Astrocyte (in vitro differentiated cells and primary cell): ENCODE data around the gene POU3F3. TPM values are rescaled to one million over a fixed set of nuclear protein-coding genes. Genes with fewer than 3 reads are reported as not detected.
A peak's percentile ranks its signal among the peaks of the same experiment; 100 is the strongest.

ENCODE experiments used
- DNase-seq: peaks from one replicate; pipeline ENCODE4 v3.0.0-alpha.2; 2010; ENCODE audit warnings: low read depth
- FAIRE-seq: peaks from 2 replicates; lab custom pipeline; 2011; peaks lifted over from hg19 to GRCh38; lab: Jason Lieb, UNC
- H2AFZ ChIP-seq: 2 replicates; pipeline ENCODE4 v1.6.0; 2012; ENCODE audit warnings: low read depth, low read length, inconsistent platforms
- H3K27ac ChIP-seq: 2 replicates; pipeline ENCODE4 v1.5.1; 2011; ENCODE audit warnings: low read depth, low read length, inconsistent platforms
- H3K27me3 ChIP-seq: 2 replicates; pipeline ENCODE4 v1.6.0; 2011; ENCODE audit warnings: low read length, inconsistent platforms; ENCODE audit not compliant: insufficient read depth
- H3K36me3 ChIP-seq: 2 replicates; pipeline ENCODE4 v1.5.1; 2011; ENCODE audit warnings: low read length, inconsistent platforms; ENCODE audit not compliant: insufficient read depth
- H3K4me1 ChIP-seq: 2 replicates; pipeline ENCODE4 v1.5.1; 2011; ENCODE audit warnings: low read length, inconsistent platforms; ENCODE audit not compliant: insufficient read depth
- H3K4me2 ChIP-seq: 2 replicates; pipeline ENCODE4 v1.6.0; 2012; ENCODE audit warnings: low read length, inconsistent platforms
- H3K4me3 ChIP-seq: 2 replicates; pipeline ENCODE4 v1.5.1; 2011; ENCODE audit warnings: low read depth, mild to moderate bottlenecking, low read length, inconsistent platforms; ENCODE audit not compliant: insufficient read depth
- H3K79me2 ChIP-seq: 2 replicates; pipeline ENCODE4 v1.6.0; 2012; ENCODE audit warnings: mild to moderate bottlenecking, low read length, inconsistent platforms; ENCODE audit not compliant: insufficient read depth
- H3K9ac ChIP-seq: 2 replicates; pipeline ENCODE4 v1.6.0; 2012; ENCODE audit warnings: mild to moderate bottlenecking, low read length, inconsistent platforms
- H3K9me3 ChIP-seq: 2 replicates; pipeline ENCODE4 v1.5.1; 2012; ENCODE audit warnings: low read depth, mild to moderate bottlenecking, low read length, inconsistent platforms; ENCODE audit not compliant: insufficient read depth
- H4K20me1 ChIP-seq: 2 replicates; pipeline ENCODE4 v1.6.0; 2012; ENCODE audit warnings: low read length, inconsistent platforms; ENCODE audit not compliant: insufficient read depth
- H3K27ac Mint-ChIP-seq: one replicate; pipeline ENCODE4 v1.8.0; 2021; ENCODE audit warnings: mild to moderate bottlenecking, mixed read lengths; ENCODE audit not compliant: unreplicated experiment
- H3K27me3 Mint-ChIP-seq: one replicate; pipeline ENCODE4 v1.8.0; 2021; ENCODE audit warnings: low read depth, mixed read lengths; ENCODE audit not compliant: unreplicated experiment
- H3K36me3 Mint-ChIP-seq: one replicate; pipeline ENCODE4 v1.8.0; 2021; ENCODE audit warnings: low read depth, mixed read lengths; ENCODE audit not compliant: unreplicated experiment
- H3K4me1 Mint-ChIP-seq: one replicate; pipeline ENCODE4 v1.8.0; 2021; ENCODE audit warnings: low read depth, mixed read lengths; ENCODE audit not compliant: unreplicated experiment
- H3K4me3 Mint-ChIP-seq: one replicate; pipeline ENCODE4 v1.8.0; 2021; ENCODE audit warnings: mild to moderate bottlenecking, moderate library complexity, mixed read lengths; ENCODE audit not compliant: unreplicated experiment
- H3K9me3 Mint-ChIP-seq: one replicate; pipeline ENCODE4 v1.8.0; 2021; ENCODE audit warnings: mild to moderate bottlenecking, mixed read lengths; ENCODE audit not compliant: unreplicated experiment
- EZH2 ChIP-seq: IDR thresholded peaks from 2 replicates; pipeline ENCODE4 v1.6.1; 2012; ENCODE audit warnings: mild to moderate bottlenecking, low read length, inconsistent platforms; ENCODE audit not compliant: insufficient read depth
- total RNA-seq: library from RNA; stranded (reverse); gene quantifications from 2 replicates; pipeline ENCODE4 v1.2.1, GENCODE V29; 2021
- TF ChIP-seq, protein P1 (sequence below): IDR thresholded peaks from 2 replicates; pipeline ENCODE4 v1.5.1; 2011; ENCODE audit warnings: low read depth, mild to moderate bottlenecking, inconsistent platforms, low read length, moderate library complexity; ENCODE audit not compliant: insufficient read depth

Gene POU3F3
- total RNA-seq, 1 donor from 2014 or later, result 0.09 TPM

DNA sequence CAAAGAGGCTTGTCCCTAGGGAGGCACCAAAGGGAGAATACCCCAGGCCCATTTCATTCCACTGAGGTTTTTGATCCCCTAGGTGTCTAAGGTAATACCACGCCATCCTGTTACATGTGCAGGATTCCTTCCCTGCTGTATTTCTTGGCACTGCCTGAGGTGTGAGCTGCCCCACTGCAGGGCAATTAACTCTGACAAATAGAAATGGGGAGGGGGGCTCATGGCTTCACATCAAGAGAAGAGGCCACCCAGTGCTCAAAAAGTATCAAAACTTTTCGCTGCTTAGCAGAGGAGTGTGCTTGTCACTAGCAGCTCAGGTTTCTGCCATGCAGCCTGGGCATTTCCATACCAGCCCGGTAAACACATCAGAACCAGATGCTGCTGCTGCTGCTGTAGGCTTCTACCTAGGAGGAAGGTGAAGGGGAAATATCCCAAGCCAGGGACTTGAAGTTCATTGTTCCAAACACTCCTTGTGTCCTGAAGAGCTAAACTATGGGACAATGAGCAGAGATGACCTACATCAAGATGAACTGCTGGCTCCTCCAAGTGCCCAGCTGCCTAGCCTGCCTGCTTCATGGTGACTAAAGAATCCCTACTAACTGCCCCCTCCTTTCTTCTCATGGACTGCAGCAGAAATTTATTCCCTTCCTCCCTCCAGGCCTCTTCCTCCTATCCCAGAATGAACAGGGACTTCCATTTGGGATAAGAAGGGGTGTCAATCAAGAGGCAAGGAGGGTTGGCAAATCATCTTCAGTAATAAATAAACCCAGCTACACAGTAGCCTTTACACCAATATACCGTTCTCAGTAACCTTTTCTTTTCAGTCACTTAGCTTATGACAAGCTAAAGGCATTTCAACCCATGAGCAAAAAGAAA, 16.4 kb downstream of the POU3F3 start:
- Histone ChIP-seq H2AFZ (no peak overlapping the region), H3K4me3 (no peak overlapping the region), H3K27me3 (peaks cover 39% of the 10 kb centered on the region), H3K4me2 (no peak overlapping the region), H3K27ac (no peak overlapping the region), H3K79me2 (peaks cover 19% of the 10 kb centered on the region), H3K4me1 (peaks cover 4% of the 10 kb centered on the region), H3K36me3 (no peaks in the 10 kb centered on the region), H4K20me1 (no peaks in the 10 kb centered on the region), H3K9me3 (no peaks in the 10 kb centered on the region), H3K9ac (no peak overlapping the region)
- TF ChIP-seq, protein P1, sequence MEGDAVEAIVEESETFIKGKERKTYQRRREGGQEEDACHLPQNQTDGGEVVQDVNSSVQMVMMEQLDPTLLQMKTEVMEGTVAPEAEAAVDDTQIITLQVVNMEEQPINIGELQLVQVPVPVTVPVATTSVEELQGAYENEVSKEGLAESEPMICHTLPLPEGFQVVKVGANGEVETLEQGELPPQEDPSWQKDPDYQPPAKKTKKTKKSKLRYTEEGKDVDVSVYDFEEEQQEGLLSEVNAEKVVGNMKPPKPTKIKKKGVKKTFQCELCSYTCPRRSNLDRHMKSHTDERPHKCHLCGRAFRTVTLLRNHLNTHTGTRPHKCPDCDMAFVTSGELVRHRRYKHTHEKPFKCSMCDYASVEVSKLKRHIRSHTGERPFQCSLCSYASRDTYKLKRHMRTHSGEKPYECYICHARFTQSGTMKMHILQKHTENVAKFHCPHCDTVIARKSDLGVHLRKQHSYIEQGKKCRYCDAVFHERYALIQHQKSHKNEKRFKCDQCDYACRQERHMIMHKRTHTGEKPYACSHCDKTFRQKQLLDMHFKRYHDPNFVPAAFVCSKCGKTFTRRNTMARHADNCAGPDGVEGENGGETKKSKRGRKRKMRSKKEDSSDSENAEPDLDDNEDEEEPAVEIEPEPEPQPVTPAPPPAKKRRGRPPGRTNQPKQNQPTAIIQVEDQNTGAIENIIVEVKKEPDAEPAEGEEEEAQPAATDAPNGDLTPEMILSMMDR, result no peak
- TF ChIP-seq EZH2, result no peak
- Mint-ChIP-seq H3K27me3 (peaks cover 83% of the 10 kb centered on the region), H3K4me3 (no peak overlapping the region), H3K4me1 (peaks cover 6% of the 10 kb centered on the region), H3K27ac (no peak overlapping the region), H3K36me3 (no peaks in the 10 kb centered on the region), H3K9me3 (peaks cover 9% of the 10 kb centered on the region)
- FAIRE-seq, result no peak
- no peak for DNase-seq

DNA sequence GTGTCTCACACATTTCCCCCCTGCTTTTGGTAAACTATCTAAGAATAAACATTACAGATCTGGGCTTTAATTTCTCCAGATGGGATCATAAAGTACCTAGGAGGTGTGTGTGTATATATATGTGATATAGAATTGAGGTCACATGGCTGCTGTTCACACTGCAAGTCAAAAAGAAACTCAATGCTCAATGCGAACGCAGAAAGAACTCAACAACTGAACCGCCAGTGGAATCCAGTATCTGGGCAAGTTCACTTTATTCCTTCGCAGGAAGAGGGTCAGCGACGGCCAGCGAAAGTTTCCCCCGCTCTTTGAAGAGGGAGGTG, 17.7 kb downstream of the POU3F3 start:
- peaks cover 6% of the 10 kb centered on the region for H3K79me2 ChIP-seq
- H2AFZ ChIP-seq, result peak overlapping the region; percentile 76
- Mint-ChIP-seq H3K36me3 (no peaks in the 10 kb centered on the region), H3K4me1 (peaks cover 6% of the 10 kb centered on the region), H3K27me3 (peaks cover 79% of the 10 kb centered on the region), H3K27ac (no peak overlapping the region), H3K9me3 (peaks cover 4% of the 10 kb centered on the region), H3K4me3 (peak overlapping the region; percentile 71)
- H4K20me1 ChIP-seq, result no peaks in the 10 kb centered on the region
- no peaks in the 10 kb centered on the region for H3K9me3 ChIP-seq
- no peaks in the 10 kb centered on the region for H3K36me3 ChIP-seq
- H3K27me3 ChIP-seq, result peaks cover 32% of the 10 kb centered on the region
- H3K9ac ChIP-seq, result peak overlapping the region; percentile 65
- peak overlapping the region; percentile 47 for H3K4me3 ChIP-seq
- H3K27ac ChIP-seq, result no peak overlapping the region
- TF ChIP-seq EZH2, result no peak
- TF ChIP-seq, protein P1, result no peak
- FAIRE-seq (no peak), DNase-seq (no peak)
- peak overlapping the region; percentile 92 for H3K4me2 ChIP-seq
- peaks cover 4% of the 10 kb centered on the region for H3K4me1 ChIP-seq
